ENCODE results near the gene FGFR1OP2. TPM values are rescaled to one million over a fixed set of nuclear protein-coding genes. Genes with fewer than 3 reads are reported as not detected.
A peak's percentile ranks its signal among the peaks of the same experiment; 100 is the strongest.

The FGFR1OP2 gene
- total and polyA plus RNA-seq, 4 donors, result 11.9 to 76.0 (median 27.6) TPM

DNA sequence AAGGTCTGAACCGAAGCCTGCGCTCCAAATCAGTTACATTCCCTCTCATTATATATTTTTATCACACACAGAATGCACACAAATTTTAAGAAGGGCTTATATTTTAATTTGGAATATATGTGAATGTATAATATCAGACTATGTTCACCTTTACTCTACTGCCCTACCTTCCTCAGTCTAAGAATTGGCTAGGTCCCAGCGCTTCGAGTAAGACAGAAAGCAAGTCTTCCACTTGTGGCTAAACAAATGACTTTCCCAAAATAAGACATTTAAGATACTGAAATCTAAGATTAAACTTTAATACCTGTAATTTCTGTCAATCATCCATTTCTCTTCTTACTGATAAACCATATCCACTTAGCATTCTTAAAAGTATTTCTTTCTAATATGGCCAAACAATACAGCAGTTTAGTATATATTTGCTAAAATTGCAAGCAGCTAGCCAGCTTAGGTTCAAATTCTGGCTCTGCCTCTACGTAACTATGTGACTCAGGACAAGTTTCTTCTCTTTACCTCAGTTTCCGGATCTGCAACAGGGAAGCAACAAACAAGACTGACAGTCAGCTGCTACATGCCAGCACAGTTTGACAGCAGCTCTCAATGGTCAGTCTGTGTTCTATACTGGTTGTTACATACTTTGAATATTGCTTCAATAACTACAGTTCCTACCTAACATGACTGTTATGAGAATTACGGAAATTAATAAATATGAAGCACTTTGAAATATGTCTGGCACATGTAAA lies 2.5 kb upstream of the FGFR1OP2 start:
- H3K36me3 ChIP-seq (ENCODE audit: control insufficient read depth in 4 of 4, insufficient read depth in 3 of 4, low read depth in 1 of 4, low read length in 3 of 4), result peaks cover 0 to 5% (median 0%) of the 10 kb centered on the region in 4 donors
- H3K4me1 ChIP-seq (ENCODE audit: control insufficient read depth in 4 of 4, insufficient read depth in 4 of 4, low read length in 3 of 4), result peaks cover 3 to 32% (median 15%) of the 10 kb centered on the region in 4 donors
- H3K27me3 ChIP-seq (ENCODE audit: control insufficient read depth in 4 of 4, insufficient read depth in 4 of 4, low read length in 3 of 4), result no peaks in the 10 kb centered on the region
- H3K4me3 ChIP-seq (ENCODE audit: low read depth in 1 of 3, low read length in 3 of 3), result no peak overlapping the region
- no peak overlapping the region for H3K9ac ChIP-seq (ENCODE audit: low read depth in 1 of 2, low read length in 2 of 2)
- no peak for DNase-seq (ENCODE audit: low spot score)
- WGBS, result 85% methylated on average over 7 of the region's 7 CpGs
- H3K27ac ChIP-seq (ENCODE audit: low read depth in 1 of 2, low read length in 2 of 2), result no peak overlapping the region
- TF ChIP-seq, protein P1, sequence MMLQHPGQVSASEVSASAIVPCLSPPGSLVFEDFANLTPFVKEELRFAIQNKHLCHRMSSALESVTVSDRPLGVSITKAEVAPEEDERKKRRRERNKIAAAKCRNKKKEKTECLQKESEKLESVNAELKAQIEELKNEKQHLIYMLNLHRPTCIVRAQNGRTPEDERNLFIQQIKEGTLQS (IDR thresholded peaks at IDR 0.05), result no peak
- TF ChIP-seq NR2F2 (IDR thresholded peaks at IDR 0.05) (no peak), YY1 (IDR thresholded peaks at IDR 0.05) (no peak), TAF1 (conservative IDR thresholded peaks at IDR 0.05) (no peak), MAX (IDR thresholded peaks at IDR 0.05) (no peak), ZBTB33 (IDR thresholded peaks at IDR 0.05) (no peak), HNF4A (conservative IDR thresholded peaks at IDR 0.05) (no peak), SP1 (IDR thresholded peaks at IDR 0.05) (no peak), HNF4G (IDR thresholded peaks at IDR 0.05) (no peak), EGR1 (IDR thresholded peaks at IDR 0.05; ENCODE audit: low read depth in 2 of 2) (no peak), FOXA1 (IDR thresholded peaks at IDR 0.05) (no peak), REST (IDR thresholded peaks at IDR 0.05) (no peak), GABPA (IDR thresholded peaks at IDR 0.05 in 1 of 2, conservative IDR thresholded peaks at IDR 0.05 in 1 of 2) (no peak)
- no peaks in the 10 kb centered on the region for H3K9me3 ChIP-seq (ENCODE audit: control insufficient read depth in 4 of 4, low read length in 3 of 4)

DNA sequence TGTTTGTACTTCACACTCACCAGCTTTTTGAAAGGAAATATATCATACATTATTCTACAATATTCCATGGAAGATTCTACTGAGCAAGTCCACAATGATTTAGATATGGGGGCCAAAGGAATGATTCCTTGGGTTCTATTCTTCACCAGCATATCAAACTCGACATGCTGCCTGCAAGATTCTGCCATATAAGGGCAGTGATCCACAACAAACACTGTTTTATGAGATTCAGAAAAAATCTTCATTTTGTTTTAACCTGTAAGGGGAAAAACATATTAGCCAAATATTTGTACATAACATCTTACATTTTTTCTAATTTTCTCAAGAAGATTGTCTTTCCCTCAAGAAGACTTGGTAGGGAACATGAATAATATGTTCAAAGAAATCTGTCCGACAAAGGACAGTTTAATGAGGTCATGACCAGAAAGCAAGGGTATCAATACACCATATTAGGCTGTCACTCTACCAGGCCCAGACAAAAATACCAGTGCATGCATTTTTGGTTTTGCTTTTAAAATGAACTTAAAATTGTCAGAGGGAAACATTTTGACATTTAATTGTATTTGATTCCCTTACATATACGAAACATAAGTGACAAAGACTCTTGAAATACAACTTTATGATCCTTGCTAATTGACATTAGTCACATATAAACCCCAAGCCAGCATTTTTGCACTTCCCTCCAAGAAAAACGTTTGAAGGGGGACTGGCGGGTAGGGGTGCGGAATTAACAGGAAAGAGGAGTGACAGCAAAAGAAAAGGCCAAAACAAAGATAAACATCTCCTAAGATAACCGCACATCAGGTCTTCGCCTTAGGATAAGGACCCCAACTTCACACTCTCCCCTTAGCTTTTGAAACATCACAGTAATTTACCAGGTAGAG lies 1.5 kb upstream of the FGFR1OP2 start:
- DNase-seq (ENCODE audit: low spot score), result no peak
- Histone ChIP-seq H3K9ac (ENCODE audit: low read depth in 1 of 2, low read length in 2 of 2) (peak overlapping the region; percentile 34 to 98), H3K4me3 (ENCODE audit: low read depth in 1 of 3, low read length in 3 of 3) (peak overlapping the region; percentile 56 to 98 (median 88)), H3K4me1 (ENCODE audit: control insufficient read depth in 4 of 4, insufficient read depth in 4 of 4, low read length in 3 of 4) (peaks cover 3 to 32% (median 15%) of the 10 kb centered on the region in 4 donors), H3K36me3 (ENCODE audit: control insufficient read depth in 4 of 4, insufficient read depth in 3 of 4, low read depth in 1 of 4, low read length in 3 of 4) (peaks cover 0 to 5% (median 0%) of the 10 kb centered on the region in 4 donors), H3K27me3 (ENCODE audit: control insufficient read depth in 4 of 4, insufficient read depth in 4 of 4, low read length in 3 of 4) (no peaks in the 10 kb centered on the region), H3K9me3 (ENCODE audit: control insufficient read depth in 4 of 4, low read length in 3 of 4) (no peaks in the 10 kb centered on the region), H3K27ac (ENCODE audit: low read depth in 1 of 2, low read length in 2 of 2) (peak overlapping the region; percentile 89 to 94)
- TF ChIP-seq FOXA1 (IDR thresholded peaks at IDR 0.05) (no peak), HNF4A (conservative IDR thresholded peaks at IDR 0.05) (no peak), GABPA (IDR thresholded peaks at IDR 0.05 in 1 of 2, conservative IDR thresholded peaks at IDR 0.05 in 1 of 2) (no peak), SP1 (IDR thresholded peaks at IDR 0.05) (no peak), ZBTB33 (IDR thresholded peaks at IDR 0.05) (no peak), JUND (IDR thresholded peaks at IDR 0.05) (no peak), RXRA (IDR thresholded peaks at IDR 0.05) (no peak), MAX (IDR thresholded peaks at IDR 0.05) (no peak), CTCF (IDR thresholded peaks at IDR 0.05; ENCODE audit: low read depth, low read length, missing input control) (no peak), NR2F2 (IDR thresholded peaks at IDR 0.05) (no peak), TAF1 (conservative IDR thresholded peaks at IDR 0.05) (no peak), EGR1 (IDR thresholded peaks at IDR 0.05; ENCODE audit: low read depth in 2 of 2) (no peak)
- TF ChIP-seq, protein P1 (IDR thresholded peaks at IDR 0.05), result no peak
- 27% methylated on average over 8 of the region's 8 CpGs for WGBS

All from liver (tissue), 9 donors.